ENCODE data around the gene CCDC146.
A peak's percentile ranks its signal among the peaks of the same experiment; 100 is the strongest.

Gene CCDC146

DNA sequence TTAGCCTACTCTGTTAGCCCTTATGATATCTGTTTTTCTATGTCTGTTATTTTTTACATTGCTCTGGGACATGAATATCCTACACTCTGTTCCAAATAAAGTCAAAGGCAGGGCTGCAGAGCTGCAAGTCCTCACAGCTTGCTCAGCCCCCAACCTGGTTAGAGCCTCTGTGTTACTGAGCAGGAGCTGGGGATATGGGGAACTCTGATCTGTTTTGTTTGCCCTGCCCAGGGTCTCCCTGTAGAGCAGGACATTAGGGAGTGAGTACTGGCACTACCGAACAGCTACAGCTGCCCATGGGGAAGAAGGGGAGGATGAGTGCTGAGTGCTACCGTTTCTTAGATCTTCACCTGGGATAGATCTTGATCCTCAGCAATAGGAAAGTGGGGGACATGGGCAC is 110.1 kb downstream of the CCDC146 start:
- H3K4me1 ChIP-seq: no peaks in the 10 kb centered on the region
- no peak overlapping the region for H3K4me2 ChIP-seq
- H3K9me3 ChIP-seq: peaks cover 4% of the 10 kb centered on the region; the same call in 1 of the 2 replicates
- H4K20me1 ChIP-seq: no peaks in the 10 kb centered on the region
- H3K4me3 ChIP-seq: no peak overlapping the region
- TF ChIP-seq Cebpa-rat (IDR thresholded peaks at IDR 0.05): no peak
- no peak overlapping the region for H3K9ac ChIP-seq
- no peaks in the 10 kb centered on the region for H3K27me3 ChIP-seq
- peaks cover 5% of the 10 kb centered on the region; the same call in 1 of the 2 replicates for H3K36me3 ChIP-seq
- no peak overlapping the region for H3K27ac ChIP-seq

GRCh38 chr7:77235276-77235675 is 112.9 kb downstream of the CCDC146 start:
- Histone ChIP-seq H3K9me3 (peaks cover 2% of the 10 kb centered on the region; the same call in 1 of the 2 replicates), H3K36me3 (peaks cover 14% of the 10 kb centered on the region; the same call in 1 of the 2 replicates), H3K27me3 (no peaks in the 10 kb centered on the region), H3K9ac (no peak overlapping the region), H3K4me2 (no peak overlapping the region), H3K27ac (no peak overlapping the region), H3K4me3 (no peak overlapping the region), H4K20me1 (no peaks in the 10 kb centered on the region), H3K4me1 (peaks cover 5% of the 10 kb centered on the region; the same call in 1 of the 2 replicates)
- TF ChIP-seq Cebpa-rat (IDR thresholded peaks at IDR 0.05): no peak

DNA sequence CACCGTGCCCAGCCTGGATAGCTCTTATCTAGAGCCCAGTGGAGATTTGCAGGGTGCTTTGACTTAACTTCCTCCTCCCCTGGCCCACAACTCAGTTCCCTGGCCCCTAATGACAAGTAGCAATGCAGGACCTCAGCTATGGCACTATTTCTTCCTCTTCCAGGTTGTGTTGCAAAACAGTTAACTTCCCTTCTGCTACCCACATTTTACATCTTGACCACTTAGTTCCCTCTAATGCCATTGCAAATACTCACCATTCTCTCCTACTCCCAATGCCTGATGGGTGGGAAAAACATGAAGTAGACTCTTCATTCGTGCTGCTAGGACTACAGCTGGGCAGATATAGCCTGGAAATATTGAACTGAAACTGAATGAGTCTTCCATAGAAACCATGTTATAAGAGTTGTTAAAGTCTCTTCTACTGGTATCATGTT is 116.3 kb downstream of the CCDC146 start:
- Histone ChIP-seq H3K9me3 (no peaks in the 10 kb centered on the region), H3K4me3 (no peak overlapping the region), H3K4me1 (peaks cover 5% of the 10 kb centered on the region; the same call in 1 of the 2 replicates), H4K20me1 (no peaks in the 10 kb centered on the region), H3K27me3 (no peaks in the 10 kb centered on the region), H3K4me2 (no peak overlapping the region), H3K9ac (no peak overlapping the region), H3K36me3 (peaks cover 19% of the 10 kb centered on the region; the same call in 1 of the 2 replicates), H3K27ac (no peak overlapping the region)
- no peak for TF ChIP-seq Cebpa-rat (IDR thresholded peaks at IDR 0.05)

GRCh38 chr7:77239471-77239870 is 117.1 kb downstream of the CCDC146 start:
- no peaks in the 10 kb centered on the region for H3K9me3 ChIP-seq
- no peaks in the 10 kb centered on the region for H3K27me3 ChIP-seq
- H3K27ac ChIP-seq: no peak overlapping the region
- no peak overlapping the region for H3K9ac ChIP-seq
- H3K4me3 ChIP-seq: no peak overlapping the region
- TF ChIP-seq Cebpa-rat (IDR thresholded peaks at IDR 0.05): no peak
- peaks cover 5% of the 10 kb centered on the region; the same call in 1 of the 2 replicates for H3K4me1 ChIP-seq
- H3K4me2 ChIP-seq: 0 out of 2 replicates have a peak overlapping the region, but pooled peaks have one; percentile 12
- no peaks in the 10 kb centered on the region for H4K20me1 ChIP-seq
- peaks cover 19% of the 10 kb centered on the region; the same call in 1 of the 2 replicates for H3K36me3 ChIP-seq

DNA sequence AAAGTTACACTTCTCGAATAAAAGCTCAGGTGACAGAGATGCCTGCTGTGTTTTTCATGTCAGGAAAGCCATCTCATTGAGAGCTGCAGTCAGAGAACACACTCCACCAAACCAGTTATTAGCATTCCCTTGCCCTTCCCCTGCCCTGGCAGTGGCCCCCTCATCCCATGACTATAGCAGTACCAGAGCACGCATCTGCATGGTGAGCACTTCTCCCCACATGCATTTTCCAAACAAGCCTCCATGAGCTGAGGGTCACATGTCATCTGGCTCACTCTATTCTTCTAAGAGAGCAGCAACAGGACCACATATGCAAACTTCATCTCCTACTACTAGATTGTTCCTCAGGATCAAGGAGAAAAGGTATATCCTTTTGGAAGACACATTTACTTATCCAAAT is 119.7 kb downstream of the CCDC146 start:
- H3K36me3 ChIP-seq: peaks cover 18% of the 10 kb centered on the region; the same call in 1 of the 2 replicates
- no peak overlapping the region for H3K27ac ChIP-seq
- no peak overlapping the region for H3K4me2 ChIP-seq
- H3K9ac ChIP-seq: no peak overlapping the region
- H3K27me3 ChIP-seq: no peaks in the 10 kb centered on the region
- no peaks in the 10 kb centered on the region for H3K9me3 ChIP-seq
- no peak for TF ChIP-seq Cebpa-rat (IDR thresholded peaks at IDR 0.05)
- H3K4me3 ChIP-seq: no peak overlapping the region
- H3K4me1 ChIP-seq: peaks cover 5% of the 10 kb centered on the region; the same call in 1 of the 2 replicates
- no peaks in the 10 kb centered on the region for H4K20me1 ChIP-seq

DNA sequence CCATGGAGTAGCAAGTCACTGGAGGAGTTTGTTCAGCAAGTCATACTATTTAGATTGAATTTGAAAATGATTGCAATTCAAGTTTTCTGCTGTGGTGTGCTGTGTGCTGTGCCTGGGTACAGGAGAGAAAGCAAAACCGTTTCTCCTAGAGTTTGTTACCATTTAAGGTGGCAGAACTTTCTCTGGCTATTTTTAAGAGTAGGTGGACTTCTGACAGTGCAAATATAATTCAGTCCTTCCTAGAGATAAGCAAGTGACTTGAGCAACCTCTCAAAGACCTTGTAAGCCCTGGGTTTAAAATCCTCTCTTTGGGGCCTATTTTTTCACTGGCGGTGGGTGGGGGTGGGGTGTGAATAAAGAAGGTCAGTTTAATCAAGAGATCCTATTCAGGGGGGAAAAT is 120.1 kb downstream of the CCDC146 start:
- no peak for TF ChIP-seq Cebpa-rat (IDR thresholded peaks at IDR 0.05)
- Histone ChIP-seq H3K9me3 (no peaks in the 10 kb centered on the region), H3K27ac (no peak overlapping the region), H3K4me1 (peaks cover 5% of the 10 kb centered on the region; the same call in 1 of the 2 replicates), H3K9ac (no peak overlapping the region), H3K36me3 (peaks cover 13% of the 10 kb centered on the region; the same call in 1 of the 2 replicates), H3K4me3 (no peak overlapping the region), H3K27me3 (no peaks in the 10 kb centered on the region), H4K20me1 (no peaks in the 10 kb centered on the region), H3K4me2 (no peak overlapping the region)

DNA sequence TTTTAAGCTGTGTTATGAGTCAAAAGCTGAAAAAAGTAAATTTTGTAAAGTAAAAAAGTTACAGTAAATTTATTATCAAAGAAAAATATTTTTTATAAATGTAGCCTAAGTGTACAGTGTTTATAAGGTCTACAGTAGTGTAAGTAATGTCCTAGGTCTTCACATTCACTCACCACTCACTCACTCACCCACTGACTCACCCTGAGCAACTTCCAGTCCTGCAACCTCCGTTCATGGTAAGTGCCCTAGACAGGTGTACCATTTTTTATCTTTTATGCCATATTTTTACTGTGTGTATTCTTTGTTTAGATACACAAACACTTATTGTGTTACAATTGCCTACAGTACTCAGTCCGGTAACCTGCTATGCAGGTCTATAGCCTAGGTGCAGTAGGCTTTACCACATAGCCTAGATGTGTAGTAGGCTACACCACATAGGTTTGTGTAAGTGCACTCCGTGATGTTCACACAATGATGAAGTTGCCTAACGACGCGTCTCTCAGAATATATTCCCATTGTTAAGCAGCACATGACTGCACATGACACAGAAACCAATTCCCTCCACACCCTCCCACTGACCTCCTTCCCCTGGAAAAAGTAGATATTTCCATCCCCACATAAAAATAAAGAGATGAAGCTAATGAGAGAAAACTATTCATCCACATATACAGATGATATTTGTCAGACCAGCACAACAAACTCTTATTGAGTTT is 122.0 kb downstream of the CCDC146 start:
- Histone ChIP-seq H3K27ac (no peak overlapping the region), H3K27me3 (no peaks in the 10 kb centered on the region), H3K9me3 (no peaks in the 10 kb centered on the region), H3K9ac (no peak overlapping the region), H3K4me1 (peaks cover 2% of the 10 kb centered on the region; the same call in 1 of the 2 replicates), H3K36me3 (peaks cover 5% of the 10 kb centered on the region; the same call in 1 of the 2 replicates), H3K4me3 (no peak overlapping the region), H3K4me2 (no peak overlapping the region), H4K20me1 (no peaks in the 10 kb centered on the region)
- no peak for TF ChIP-seq Cebpa-rat (IDR thresholded peaks at IDR 0.05)

DNA sequence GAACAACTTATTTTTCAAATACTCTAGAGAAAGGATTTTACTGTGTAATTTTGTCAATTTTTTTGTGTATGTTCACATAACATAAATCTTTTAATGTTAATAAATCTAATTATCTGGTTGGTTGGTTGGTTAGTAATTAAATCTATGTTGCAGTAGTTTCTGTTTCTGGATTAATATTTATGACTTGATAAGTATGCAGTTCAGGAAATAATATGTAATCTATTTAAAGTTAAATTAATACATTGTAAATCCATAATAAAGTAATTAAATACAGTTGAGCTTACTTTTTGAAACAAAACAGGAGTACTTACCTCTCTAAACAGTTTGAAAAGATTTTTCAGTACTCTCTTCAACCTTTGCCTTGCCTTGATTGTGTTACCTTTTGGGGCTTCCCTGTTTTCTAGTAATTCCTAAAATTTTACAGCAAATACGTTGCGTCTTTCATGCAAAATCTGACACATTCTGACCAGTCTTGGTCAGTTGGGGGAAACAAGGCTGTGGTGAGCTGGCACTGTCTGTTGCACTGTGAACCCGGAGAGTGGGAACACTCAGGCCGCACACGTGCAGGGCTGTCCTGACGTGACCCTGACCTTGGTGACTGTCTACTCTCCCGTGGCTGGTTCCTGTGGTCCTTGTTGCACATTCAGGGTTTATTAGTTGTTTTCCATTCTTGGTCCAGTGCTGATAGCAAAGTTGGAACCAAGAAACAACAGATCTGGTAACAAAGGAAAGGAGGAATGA is 122.8 kb downstream of the CCDC146 start:
- no peak for TF ChIP-seq Cebpa-rat (IDR thresholded peaks at IDR 0.05)
- Histone ChIP-seq H3K4me3 (no peak overlapping the region), H3K9ac (no peak overlapping the region), H3K4me2 (no peak overlapping the region), H3K27ac (no peak overlapping the region), H4K20me1 (no peaks in the 10 kb centered on the region), H3K4me1 (no peaks in the 10 kb centered on the region), H3K9me3 (no peaks in the 10 kb centered on the region), H3K27me3 (no peaks in the 10 kb centered on the region), H3K36me3 (peaks cover 5% of the 10 kb centered on the region; the same call in 1 of the 2 replicates)

GRCh38 chr7:77246026-77246640 is 123.7 kb downstream of the CCDC146 start:
- no peak for TF ChIP-seq Cebpa-rat (IDR thresholded peaks at IDR 0.05)
- H3K9ac ChIP-seq: no peak overlapping the region
- H3K4me3 ChIP-seq: no peak overlapping the region
- no peaks in the 10 kb centered on the region for H4K20me1 ChIP-seq
- no peaks in the 10 kb centered on the region for H3K4me1 ChIP-seq
- no peak overlapping the region for H3K27ac ChIP-seq
- H3K9me3 ChIP-seq: no peaks in the 10 kb centered on the region
- no peaks in the 10 kb centered on the region for H3K27me3 ChIP-seq
- no peak overlapping the region for H3K4me2 ChIP-seq
- peaks cover 5% of the 10 kb centered on the region; the same call in 1 of the 2 replicates for H3K36me3 ChIP-seq

Measured in BLaER1 (cell line).